C4-2B (cell line): ENCODE measurements around the gene SVIP.

Experiments
- CTCF ChIP-seq: fragments of 450-650 bp; conservative IDR thresholded peaks from 2 replicates; pipeline ENCODE4 v1.5.1; 2017; ENCODE audit warnings: mild to moderate bottlenecking
- ZFX ChIP-seq: fragments of 450-650 bp; IDR thresholded peaks from 2 replicates; pipeline ENCODE4 v1.6.1; 2017

- TF ChIP-seq CTCF (no peak), ZFX (no peak)
Observed at GRCh38 chr11:22769081-22769480, 60.5 kb downstream of the SVIP start.
